ENCODE data around the gene SLC30A2.

DNA sequence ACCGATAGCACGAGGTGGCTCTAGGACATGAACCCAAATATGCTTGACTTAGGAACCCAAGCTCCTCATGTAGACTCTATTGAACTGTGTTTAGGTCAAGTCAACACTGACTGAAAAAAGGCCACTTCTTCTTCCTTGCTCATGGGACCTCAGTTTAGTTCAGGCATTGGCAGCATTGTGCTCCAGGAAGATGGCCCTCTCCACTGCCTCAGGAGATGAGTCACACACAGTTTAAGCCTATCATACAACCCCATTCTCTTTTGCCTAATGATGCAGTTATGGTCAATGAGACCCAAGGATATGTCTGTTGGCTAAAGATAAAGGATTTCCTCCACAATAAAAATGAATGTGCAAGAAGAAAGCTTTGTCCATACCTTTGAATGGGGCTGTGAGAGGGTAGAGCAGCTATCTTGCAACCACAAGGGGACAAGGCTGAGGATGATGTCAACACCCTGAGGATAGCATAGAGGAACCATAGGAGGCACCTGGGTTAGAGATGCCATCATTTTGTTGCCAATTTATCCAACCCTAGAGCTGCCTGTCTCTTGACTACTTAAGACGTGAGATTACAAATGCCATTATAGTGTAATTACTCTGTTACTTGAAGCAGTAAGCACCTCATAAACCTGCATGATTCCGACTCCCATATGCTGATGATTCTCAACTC is 24.5 kb upstream of the SLC30A2 start:
- TF ChIP-seq, protein P1, sequence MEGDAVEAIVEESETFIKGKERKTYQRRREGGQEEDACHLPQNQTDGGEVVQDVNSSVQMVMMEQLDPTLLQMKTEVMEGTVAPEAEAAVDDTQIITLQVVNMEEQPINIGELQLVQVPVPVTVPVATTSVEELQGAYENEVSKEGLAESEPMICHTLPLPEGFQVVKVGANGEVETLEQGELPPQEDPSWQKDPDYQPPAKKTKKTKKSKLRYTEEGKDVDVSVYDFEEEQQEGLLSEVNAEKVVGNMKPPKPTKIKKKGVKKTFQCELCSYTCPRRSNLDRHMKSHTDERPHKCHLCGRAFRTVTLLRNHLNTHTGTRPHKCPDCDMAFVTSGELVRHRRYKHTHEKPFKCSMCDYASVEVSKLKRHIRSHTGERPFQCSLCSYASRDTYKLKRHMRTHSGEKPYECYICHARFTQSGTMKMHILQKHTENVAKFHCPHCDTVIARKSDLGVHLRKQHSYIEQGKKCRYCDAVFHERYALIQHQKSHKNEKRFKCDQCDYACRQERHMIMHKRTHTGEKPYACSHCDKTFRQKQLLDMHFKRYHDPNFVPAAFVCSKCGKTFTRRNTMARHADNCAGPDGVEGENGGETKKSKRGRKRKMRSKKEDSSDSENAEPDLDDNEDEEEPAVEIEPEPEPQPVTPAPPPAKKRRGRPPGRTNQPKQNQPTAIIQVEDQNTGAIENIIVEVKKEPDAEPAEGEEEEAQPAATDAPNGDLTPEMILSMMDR (IDR thresholded peaks at IDR 0.05; ENCODE audit: insufficient read depth, low read depth, low read length), result no peak
- TF ChIP-seq EZH2 (IDR thresholded peaks at IDR 0.05; ENCODE audit: insufficient read depth, low read length), result no peak

Data from astrocyte (in vitro differentiated cells and primary cell).